Glomerular visceral epithelial cell (primary cell): ENCODE data around the gene MSI2.
"Not testable (repeated sequence)": the region's sequence is repeated elsewhere in the genome, so short reads cannot be mapped to it uniquely, and the experiment has no call there.

Source experiments
- DNase-seq: peaks from one replicate; pipeline ENCODE4 v3.0.0-alpha.2; 2016; ENCODE audit errors: extremely low spot score

Gene MSI2

GRCh38 chr17:57255776-57256681 is at the start of gene MSI2:
TSS of gene MSI2 (plus strand) at chr17:57256523. CDS start at chr17:57256743, 220 bp downstream.
- peak; percentile 85 for DNase-seq

DNA sequence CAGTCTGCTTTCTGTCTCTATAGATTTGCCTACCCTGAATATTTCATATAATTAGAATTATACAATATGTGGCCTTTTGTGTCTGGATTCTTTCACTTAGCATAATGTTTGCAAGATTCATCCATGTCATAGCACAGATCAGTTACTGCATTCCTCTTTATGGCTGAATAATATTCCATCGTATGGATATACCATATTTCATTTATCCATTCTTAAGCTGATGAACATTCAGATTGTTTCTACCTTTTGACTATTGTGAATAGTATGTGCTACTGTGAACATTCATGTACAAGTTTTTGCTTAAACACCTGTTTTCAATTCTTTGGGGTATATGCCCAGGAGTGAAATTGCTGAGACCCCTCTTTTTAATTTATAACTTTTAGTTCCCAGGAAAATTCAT is 49.4 kb upstream of the MSI2 start:
- DNase-seq = no peak

DNA sequence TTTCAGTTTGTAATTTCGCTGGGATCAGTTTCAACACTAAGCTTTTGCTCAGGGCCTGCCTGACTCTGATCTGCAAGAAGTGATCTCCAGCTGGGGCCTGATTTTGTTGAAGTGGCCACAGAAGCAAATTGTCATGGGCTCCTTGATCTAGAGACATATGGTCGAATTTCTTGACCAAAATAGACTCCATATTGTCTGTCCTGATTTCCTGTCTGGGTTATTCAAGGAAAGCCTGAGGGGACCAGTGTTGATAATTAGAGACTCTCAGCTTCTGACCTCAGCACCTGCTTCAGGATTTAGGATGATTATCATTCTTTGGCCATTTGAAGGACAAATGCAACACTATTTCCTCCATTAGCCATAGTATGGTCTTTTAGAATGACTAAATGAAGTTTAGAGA is 48.9 kb upstream of the MSI2 start:
- no peak for DNase-seq

GRCh38 chr17:57210224-57210553 is 46.1 kb upstream of the MSI2 start:
- no peak for DNase-seq

DNA sequence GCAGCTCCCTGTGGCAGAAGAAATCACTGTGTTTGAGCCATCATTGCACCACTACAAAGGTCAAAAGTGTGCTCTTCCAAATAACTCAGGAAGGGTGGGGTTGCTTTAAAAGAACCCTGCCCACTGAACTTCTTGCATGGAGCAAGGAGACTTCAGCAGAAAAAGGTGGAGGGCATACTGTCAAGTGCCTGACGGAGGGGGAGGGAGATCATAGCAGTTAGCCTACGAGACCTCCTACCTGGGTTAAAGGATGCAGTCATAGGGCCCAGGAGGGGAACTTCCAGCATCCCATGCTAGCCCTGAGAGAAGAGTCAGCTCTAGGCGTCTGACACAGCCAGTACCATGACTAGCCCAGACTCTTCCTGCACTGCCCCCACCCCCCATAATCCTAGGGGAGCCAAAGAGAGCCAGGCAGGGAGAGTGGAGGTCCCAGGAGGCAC is 45.3 kb upstream of the MSI2 start:
- DNase-seq = no peak

- peak; percentile 15 for DNase-seq
Observed at GRCh38 chr17:57211543-57211942, 44.8 kb upstream of the MSI2 start.

GRCh38 chr17:57213180-57213825 is 43.0 kb upstream of the MSI2 start:
- DNase-seq = no peak

DNA sequence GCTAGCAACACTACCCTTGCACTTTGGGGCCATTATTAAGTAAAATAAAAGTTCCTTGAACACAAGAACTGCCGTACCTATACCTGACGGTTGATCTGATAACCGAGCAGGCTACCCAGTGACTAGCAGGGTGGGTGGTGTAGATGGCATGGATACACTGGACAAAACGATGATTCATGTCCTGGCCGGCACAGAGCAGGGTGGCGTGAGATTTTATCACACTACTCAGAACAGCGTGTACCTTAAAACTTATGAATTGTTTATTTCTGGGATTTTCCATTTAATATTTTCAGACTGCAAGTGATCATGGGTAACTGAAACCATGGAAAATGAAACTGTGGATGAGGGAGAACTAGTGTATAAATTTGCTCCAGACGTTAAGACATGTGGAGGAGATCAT is 41.0 kb upstream of the MSI2 start:
- DNase-seq = no peak

GRCh38 chr17:57221366-57222350 is 34.7 kb upstream of the MSI2 start:
- DNase-seq = no peak

- DNase-seq = not testable (repeated sequence)
Observed at GRCh38 chr17:57222422-57222821, 33.9 kb upstream of the MSI2 start.

DNA sequence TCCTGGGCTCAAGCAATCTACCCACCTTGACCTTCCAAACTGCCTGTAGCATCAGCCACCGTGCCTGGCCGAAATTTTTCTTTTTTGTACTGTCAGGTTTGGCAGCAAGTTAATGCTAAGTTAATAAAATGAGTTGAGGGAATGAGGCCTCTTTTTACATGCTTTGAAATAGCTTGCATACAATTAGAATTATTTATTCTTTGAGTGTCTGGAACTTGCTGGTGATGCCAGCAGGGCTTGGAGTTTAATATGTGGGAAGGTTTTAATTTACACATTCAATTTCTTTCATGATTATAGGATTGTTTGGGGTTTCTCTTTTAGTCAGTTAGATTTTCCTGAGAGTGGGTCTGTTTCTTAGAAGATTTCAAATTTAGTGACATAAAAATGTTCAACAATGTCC is 31.2 kb upstream of the MSI2 start:
- DNase-seq = no peak

DNA sequence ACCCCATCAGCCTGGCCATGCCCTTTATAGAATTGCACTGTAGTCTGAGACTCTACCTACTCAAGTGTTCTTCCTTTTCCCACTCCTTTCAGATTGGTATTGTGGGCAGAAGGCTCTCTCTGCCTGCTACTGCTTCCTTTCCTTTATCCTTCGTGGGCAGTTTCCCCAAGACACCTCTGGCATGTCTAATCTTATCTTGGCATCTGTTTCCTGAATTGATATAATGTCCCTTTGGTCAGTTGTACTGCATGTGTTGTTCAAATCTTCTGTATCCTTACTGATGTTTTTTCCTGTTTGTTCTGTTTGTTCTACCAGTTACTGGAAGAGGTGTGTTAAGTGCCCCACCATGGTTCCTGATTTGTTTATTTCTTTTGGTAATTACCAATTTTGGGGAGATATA is 29.5 kb upstream of the MSI2 start:
- DNase-seq = no peak

DNA sequence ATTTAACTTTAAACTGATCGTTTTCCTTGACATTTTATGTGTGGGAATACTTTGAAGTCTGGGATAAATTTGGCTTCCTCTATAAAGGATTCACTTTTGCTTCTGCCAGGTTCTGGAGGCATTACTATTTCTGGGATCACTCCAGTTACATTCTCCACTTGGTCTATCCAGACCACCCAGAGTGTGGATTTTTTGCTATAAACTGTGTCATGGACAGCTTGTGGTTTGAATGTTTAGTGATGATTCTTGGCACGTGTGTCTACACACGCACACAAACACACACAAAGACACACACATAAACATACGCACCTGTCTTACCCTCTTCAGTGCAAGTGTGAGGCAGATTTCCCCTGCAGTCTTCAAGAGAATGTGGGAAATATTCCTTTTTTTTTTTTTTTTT is 27.4 kb upstream of the MSI2 start:
- DNase-seq = no peak

DNA sequence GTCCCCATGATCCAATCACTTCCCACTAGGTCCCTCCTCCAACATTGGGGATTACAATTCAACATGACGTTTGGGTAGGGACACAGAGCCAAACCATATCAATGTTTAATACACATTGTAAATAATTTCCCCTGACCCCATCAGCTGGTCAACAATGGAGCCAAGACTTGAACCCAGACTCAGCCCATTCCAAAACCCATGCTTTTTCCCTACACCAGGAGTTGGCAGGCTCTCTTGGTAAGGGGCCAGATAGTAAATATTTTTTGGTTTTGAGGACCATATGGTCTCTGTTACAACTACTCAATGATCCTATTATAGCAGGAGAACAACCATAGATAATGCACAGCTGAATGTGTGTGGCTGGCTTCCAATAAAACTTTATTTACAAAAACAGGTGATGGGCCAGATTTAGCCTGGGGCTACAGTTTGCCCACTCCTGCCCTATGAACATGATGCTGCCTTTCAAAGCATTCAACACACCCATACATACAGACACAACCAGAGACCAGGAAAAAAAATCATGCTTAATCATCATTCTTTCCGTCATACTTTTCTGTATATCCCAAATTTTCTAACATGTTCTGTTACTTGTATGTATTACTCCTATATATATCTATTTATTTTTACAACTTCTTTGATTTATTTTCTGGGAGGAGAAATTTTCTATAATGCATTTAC is 22.1 kb upstream of the MSI2 start:
- DNase-seq = no peak

DNA sequence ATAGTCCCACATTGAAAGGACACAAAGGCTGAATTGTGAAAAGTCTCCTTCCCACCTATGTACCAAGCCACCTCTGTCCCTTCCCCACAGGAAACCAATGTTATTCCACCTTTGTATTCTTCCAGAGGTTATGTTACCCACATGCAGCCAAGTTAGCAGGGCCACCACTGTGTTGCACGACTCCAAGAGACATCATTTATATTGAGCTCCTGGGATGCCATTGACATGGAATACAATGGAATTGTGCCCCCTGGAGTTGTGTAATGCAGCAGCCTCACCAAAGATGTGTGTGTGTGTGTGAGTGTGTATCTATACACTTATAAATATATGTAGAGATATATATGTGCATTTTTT is 21.6 kb upstream of the MSI2 start:
- no peak for DNase-seq

- no peak for DNase-seq
Observed at GRCh38 chr17:57235124-57235523, 21.2 kb upstream of the MSI2 start.

- DNase-seq = no peak
Observed at GRCh38 chr17:57236686-57237299, 19.5 kb upstream of the MSI2 start.

GRCh38 chr17:57240648-57241047 is 15.7 kb upstream of the MSI2 start:
- no peak for DNase-seq

DNA sequence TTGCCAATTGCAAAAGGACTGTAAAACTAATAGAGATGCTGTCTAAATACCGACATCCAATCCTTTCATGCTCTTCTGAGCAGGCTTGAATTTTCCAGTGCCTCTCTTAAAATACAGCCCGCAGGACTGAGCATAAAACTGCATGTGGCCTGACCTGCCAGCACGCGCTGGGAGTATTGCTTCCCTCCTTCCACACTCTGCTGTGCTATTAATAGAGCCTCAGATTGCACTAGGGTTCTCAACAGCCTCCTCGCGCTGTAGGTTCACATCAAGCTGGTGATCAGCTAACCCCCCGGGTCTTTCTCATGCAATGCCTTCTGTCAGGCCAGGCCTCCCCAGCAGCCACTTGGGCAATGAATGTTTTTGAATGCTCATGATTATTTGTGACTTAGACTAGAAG is 14.2 kb upstream of the MSI2 start:
- DNase-seq = no peak

- DNase-seq = peak; percentile 71
Observed at GRCh38 chr17:57243171-57243622, 13.1 kb upstream of the MSI2 start.

GRCh38 chr17:57245786-57246185 is 10.5 kb upstream of the MSI2 start:
- DNase-seq = no peak
